GM19397 (cell line): ENCODE data around the gene DMRTB1.

Experiments used
- ATAC-seq: cut with Tn5 transposase; IDR thresholded peaks from one replicate; pipeline ENCODE4 v1.9.1; 2021; ENCODE audit warnings: mild to moderate bottlenecking, moderate library complexity; ENCODE audit not compliant: unreplicated experiment

Gene DMRTB1

GRCh38 chr1:53507116-53507820 lies 48.1 kb downstream of the DMRTB1 start:
- ATAC-seq, result no peak

DNA sequence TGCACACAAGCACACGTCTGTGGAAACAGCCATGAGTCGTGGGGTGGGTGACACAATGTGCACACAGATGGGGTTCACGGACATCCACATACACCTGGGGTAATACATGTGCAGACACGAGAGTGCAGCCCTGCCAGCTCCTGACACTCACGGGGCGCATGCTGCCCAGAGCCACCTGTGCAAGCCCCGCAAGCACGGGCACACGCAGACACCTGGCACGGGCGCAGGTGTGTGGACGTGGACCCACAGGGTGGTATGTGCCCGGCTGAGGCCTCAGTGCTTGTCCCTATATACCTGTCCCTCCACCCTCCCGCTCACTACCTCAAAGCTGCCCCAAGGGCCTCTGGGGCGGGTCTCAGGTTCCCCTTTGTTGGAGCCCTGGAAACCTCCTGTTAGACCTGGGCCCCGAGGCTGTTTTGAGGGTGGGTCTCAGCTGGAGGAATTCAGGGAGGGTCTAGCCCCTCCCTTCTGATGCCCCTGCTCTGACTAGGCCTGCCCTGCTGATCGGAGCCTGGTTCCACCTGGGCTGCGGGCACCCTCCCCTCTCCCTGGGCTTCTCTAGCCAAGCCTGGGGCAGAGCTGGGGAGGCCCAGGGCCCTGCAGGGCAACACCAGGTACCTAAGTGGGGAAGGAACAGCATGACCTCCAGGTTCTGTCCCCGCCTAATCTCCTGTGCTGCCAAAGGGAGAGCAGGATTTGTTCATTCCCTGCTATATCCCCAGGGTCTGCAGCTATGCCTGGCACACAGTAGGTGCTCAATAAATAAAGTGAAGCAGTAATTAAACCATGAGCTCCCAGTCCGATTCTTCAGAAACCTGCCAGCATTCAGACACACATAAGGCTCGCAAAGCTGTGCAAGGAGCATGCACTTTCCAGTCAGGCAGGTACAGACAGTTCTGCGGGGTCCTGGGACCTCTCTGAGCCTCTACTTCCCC lies 49.1 kb downstream of the DMRTB1 start:
- ATAC-seq, result no peak

GRCh38 chr1:53508991-53509666 lies 49.9 kb downstream of the DMRTB1 start:
- no peak for ATAC-seq

DNA sequence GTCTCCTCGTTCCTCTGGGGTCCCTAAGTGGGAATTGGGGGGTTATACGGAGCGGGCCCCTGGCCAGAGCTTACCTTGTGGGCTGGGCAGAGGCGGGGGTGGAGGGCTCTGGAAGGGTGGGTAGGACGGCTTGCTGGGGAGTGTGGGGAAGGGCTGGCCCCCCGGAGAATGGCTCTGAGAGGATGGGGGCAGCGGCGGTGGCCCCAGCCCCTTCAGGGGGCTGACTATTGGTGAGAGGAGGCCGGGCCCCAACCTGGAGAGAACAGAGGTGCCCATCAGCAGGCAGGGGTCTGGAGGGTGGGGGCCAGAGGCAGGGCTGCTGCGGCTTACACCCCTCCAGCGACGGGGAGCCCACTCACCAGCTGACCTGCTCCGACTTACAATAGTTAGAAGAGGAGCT lies 50.6 kb downstream of the DMRTB1 start:
- ATAC-seq, result no peak

GRCh38 chr1:53510215-53510614 lies 51.0 kb downstream of the DMRTB1 start:
- no peak for ATAC-seq

DNA sequence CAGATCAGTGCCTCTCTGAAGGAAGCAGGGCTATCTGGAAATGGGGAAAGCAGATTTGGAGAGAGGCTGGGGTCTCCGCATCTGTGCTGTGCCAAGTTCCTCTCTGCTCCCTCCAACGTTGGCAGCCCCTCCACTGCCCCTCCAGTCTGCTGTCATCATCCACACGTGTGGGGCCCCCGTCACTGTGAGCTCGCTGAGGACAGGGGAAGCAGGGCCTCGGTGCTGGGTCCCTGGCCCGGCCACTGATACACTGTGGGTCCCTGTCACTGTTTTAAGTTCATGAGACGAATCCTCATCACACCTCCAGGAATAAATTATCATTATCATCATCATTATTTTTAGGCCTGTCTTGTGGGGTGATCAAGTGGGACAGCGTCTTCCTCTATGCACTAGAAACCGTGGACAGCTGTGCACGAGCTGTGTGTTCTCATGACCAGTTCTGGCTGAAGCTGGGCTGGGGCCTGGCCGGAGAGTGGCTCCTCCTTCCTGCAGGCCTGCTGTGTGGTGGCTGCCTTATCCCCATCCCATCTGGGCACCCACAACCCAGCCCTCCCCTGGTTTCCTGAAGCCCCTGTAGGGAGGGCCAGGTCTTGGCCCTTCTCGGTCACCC lies 52.2 kb downstream of the DMRTB1 start:
- ATAC-seq, result no peak

DNA sequence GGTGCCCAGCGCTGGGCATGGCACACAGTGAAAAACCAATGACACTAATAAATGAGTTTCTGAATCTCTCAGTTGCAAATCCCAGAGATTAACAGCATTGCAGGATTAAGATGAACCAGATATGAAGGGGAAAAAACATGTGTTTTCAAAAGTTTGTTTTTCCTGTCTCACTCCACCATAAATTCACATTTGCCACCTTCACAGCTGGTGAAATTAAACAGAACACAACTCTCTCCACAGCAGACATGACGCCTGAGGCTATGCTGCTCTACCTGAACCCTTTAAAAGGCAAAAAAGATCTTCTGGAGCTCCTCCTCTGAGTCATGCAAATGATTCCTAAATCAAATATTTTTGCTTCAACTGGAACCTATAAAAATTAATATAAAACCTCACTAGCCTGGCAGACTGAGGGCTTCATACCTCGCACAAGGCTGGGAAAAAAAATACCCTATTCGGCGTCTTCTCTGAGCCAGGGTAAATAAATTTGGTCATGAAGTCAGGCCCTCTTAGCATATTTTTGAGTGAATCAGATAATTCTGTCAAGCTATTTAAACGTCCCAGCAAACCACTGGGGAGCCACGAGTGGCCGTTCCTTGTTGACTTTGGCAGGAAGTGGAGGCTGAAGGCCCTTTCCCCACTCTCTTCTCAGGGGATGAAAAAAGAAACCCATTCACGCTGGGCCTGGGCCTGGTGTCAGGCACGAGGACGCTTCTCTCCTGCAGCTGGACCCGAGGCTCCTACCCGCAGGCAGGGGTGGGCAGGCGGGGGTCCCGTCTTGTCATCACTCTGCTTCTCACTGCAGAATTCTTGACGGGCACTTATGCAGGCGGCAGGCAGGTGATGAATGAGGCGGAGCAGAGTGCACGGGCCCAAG lies 53.0 kb downstream of the DMRTB1 start:
- ATAC-seq, result no peak

DNA sequence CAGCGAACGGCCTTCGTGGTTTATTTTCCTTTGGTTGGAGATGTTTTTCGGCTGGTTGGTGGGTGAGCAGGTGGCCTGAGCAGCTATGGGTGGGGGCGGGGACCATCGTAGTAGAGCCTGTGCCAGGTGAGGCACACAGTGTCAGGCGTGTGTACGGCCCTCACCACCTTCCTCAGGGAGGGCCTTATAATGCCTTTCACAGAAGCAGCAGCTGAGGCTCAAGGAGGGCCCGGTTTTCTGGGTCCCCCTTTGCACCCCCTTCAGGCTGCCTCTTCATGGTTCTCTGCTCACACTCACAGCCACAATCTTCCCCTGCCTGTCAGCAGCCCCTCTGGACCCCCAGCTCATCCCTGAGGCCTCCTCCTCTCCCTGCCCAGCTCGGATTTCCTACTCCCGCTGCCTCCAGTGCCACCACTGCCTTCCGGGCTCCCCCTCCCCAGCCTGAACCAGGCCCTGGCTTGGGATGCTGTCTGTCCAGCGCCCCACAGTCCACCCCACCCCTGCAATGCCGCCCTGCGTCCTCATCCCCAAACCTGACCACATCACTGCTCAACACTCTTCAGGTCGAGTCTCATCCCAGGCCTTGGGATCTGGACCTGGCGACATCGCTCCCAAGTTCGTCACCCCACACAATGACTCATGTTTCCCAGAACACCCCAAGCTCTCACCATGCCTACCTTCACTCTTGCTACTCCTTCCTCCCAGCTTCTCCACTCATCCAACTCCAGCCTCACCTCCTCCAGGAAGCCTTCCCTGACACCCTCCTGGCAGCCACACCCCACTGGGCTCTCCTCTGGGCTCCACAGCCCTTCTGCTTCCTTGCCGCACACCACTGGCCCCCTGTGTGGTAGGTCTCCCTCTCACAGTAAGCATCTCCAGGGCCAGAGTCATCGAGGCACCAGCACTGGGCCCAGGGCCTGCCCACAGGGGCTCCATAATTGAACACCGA lies 53.9 kb downstream of the DMRTB1 start:
- ATAC-seq, result no peak

DNA sequence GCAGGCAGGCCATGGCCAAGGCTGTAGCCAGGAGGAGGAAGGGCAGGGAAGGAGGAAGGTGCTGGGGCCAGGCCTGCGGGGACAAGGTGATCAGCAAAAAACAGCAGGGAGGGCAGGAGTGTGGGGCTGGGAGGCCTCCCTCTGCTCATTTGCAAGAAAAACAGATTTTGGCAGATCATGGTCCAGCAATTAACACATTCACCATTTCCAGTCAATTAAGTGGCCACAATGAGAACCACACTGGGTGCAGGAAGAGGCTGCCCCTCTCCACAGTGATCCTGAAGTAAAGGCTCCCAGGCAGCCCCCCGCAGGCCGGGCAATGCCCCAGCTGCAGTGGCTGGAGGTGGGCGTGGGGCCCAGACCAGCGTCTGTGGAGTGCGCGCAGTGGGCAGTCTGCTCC lies 54.6 kb downstream of the DMRTB1 start:
- ATAC-seq, result no peak

- no peak for ATAC-seq
Observed at GRCh38 chr1:53514436-53514835, 55.2 kb downstream of the DMRTB1 start.

- ATAC-seq, result no peak
Observed at GRCh38 chr1:53516181-53516580, 57.0 kb downstream of the DMRTB1 start.
